BJ (cell line): ENCODE measurements around the gene BTBD18. TPM values are rescaled to one million over a fixed set of nuclear protein-coding genes. Genes with fewer than 3 reads are reported as not detected.

Experiments
- CTCF ChIA-PET: fragments of 350-600 bp; formaldehyde crosslinking; extraction: SDS; loops from one replicate; lab custom pipeline; 2021; ENCODE audit warnings: antibody characterized with exemption, inconsistent platforms; lab: Yijun Ruan, JAX
- POLR2A ChIA-PET: fragments of 300-600 bp; sonication (Branson Sonifier 250); formaldehyde crosslinking; extraction: SDS; loops from one replicate; lab custom pipeline; 2021; ENCODE audit warnings: antibody characterized with exemption; lab: Charles Lee
- DNase-seq: peaks from one replicate; pipeline ENCODE4 v3.0.0-alpha.2; 2011; ENCODE audit warnings: low read depth
- H3K27me3 ChIP-seq: 2 replicates; pipeline ENCODE4 v1.6.0; 2011; ENCODE audit warnings: low read length; ENCODE audit not compliant: control insufficient read depth, insufficient read depth
- H3K36me3 ChIP-seq: 2 replicates; pipeline ENCODE4 v1.5.1; 2011; ENCODE audit warnings: low read length; ENCODE audit not compliant: control insufficient read depth, insufficient read depth
- H3K4me3 ChIP-seq: 2 replicates; pipeline ENCODE4 v1.5.1; 2011; ENCODE audit warnings: low read depth, mild to moderate bottlenecking, control low read depth, low read length
- polyA plus RNA-seq: library from polyadenylated mRNA; depleted of rRNA; stranded (reverse); fragments of >200 nt; gene quantifications from 2 replicates; pipeline ENCODE4 v1.2.3, GENCODE V29; 2011; rRNA removed
- small RNA-seq: library from RNA; depleted of rRNA; stranded (forward); fragments of <200 nt; gene quantifications from one replicate; pipeline ENCODE3, GENCODE V24; 2012; ENCODE audit warnings: low replicate concordance, low read depth; ENCODE audit not compliant: insufficient read length
- TF ChIP-seq, protein P1 (sequence below): IDR thresholded peaks from 2 replicates; pipeline ENCODE4 v1.5.1; 2011; ENCODE audit warnings: low read depth, mild to moderate bottlenecking, control low read depth, inconsistent platforms, low read length, moderate library complexity; ENCODE audit not compliant: insufficient read depth

The BTBD18 gene
- polyA plus RNA-seq, 1 experiment, result not detected

DNA sequence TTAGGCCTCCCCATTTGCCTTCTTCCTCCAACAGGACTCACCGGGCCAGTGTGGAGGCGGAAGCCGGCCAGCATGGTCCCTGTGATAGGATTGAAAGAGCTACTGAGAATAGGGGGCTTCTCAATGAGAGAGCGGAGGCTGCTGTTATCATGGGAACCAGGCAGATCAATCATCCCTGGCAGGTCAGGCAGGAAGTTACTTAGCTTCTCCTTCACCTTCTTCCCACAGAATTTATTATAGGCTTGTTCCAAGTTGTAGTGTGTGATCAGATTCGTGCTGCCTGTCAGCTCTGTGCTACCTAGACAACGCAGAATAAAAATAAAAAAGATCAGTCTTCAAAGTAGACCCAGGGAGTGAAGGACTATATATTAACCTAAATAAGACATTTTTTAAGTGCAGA, 46.7 kb downstream of the BTBD18 start:
- Histone ChIP-seq H3K27me3 (no peaks in the 10 kb centered on the region), H3K36me3 (peaks cover 14% of the 10 kb centered on the region), H3K4me3 (no peak overlapping the region)
- ChIA-PET CTCF (interaction anchor here (1.2 to 2.7 kb wide), 2 partner anchors 96 to 249 kb away, joined by 3 to 6 read pairs; no protein-coding TSS in a partner anchor), POLR2A (no interaction called here)
- no peak for DNase-seq
- TF ChIP-seq, protein P1, sequence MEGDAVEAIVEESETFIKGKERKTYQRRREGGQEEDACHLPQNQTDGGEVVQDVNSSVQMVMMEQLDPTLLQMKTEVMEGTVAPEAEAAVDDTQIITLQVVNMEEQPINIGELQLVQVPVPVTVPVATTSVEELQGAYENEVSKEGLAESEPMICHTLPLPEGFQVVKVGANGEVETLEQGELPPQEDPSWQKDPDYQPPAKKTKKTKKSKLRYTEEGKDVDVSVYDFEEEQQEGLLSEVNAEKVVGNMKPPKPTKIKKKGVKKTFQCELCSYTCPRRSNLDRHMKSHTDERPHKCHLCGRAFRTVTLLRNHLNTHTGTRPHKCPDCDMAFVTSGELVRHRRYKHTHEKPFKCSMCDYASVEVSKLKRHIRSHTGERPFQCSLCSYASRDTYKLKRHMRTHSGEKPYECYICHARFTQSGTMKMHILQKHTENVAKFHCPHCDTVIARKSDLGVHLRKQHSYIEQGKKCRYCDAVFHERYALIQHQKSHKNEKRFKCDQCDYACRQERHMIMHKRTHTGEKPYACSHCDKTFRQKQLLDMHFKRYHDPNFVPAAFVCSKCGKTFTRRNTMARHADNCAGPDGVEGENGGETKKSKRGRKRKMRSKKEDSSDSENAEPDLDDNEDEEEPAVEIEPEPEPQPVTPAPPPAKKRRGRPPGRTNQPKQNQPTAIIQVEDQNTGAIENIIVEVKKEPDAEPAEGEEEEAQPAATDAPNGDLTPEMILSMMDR, result no peak

DNA sequence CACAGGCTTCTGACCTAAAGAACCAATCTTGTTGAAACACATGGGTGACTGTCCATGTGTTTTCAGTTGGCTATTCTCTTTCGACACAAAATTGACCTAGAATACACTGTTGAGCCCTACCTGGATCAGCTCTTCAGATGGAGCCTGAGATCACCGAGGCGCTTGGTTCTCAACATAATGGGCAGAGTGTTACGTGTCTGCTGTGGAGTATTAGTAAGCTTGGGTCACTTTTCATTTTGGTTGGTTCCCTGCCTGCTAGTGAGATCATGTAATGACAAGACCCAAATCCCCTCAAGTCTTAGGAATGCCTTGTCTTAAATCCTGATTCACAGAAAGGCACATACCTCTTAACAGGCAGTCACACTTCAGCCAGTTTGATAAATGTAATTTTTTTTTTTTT, 48.3 kb downstream of the BTBD18 start:
- H3K27me3 ChIP-seq, result no peaks in the 10 kb centered on the region
- TF ChIP-seq, protein P1, result no peak
- peaks cover 21% of the 10 kb centered on the region for H3K36me3 ChIP-seq
- no peak for DNase-seq
- no peak overlapping the region for H3K4me3 ChIP-seq
- ChIA-PET POLR2A (no interaction called here), CTCF (interaction anchor here (0.8 to 1.8 kb wide), 2 partner anchors 41 to 97 kb away, joined by 3 to 4 read pairs; no protein-coding TSS in a partner anchor)

DNA sequence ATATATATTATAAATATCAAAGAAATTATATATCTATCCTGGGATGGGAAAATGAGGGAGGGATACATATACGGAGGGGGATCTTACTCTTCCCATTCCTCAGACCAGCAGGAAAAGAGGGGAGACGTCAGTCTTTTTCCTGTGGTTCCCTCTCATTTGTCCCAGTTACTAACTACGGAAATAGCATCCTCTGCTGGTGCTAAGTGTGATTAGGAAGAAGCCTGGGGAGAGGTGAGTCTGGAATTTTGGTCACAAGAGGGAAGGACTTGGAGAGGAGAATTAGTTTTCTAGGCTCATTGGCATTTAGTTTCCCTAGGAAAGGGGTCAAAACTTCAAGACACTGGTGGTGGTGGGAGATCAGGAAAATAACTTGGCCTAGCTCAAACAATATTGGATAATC, 51.2 kb downstream of the BTBD18 start:
- TF ChIP-seq, protein P1, result no peak
- CTCF ChIA-PET, result interaction anchor here (0.6 kb wide), 1 partner anchor 61 kb away, joined by 3 read pairs; the partner anchor contains the start of gene CTNND1
- no peak overlapping the region for H3K4me3 ChIP-seq
- POLR2A ChIA-PET, result no interaction called here
- H3K27me3 ChIP-seq, result no peaks in the 10 kb centered on the region
- H3K36me3 ChIP-seq, result peaks cover 29% of the 10 kb centered on the region
- no peak for DNase-seq

DNA sequence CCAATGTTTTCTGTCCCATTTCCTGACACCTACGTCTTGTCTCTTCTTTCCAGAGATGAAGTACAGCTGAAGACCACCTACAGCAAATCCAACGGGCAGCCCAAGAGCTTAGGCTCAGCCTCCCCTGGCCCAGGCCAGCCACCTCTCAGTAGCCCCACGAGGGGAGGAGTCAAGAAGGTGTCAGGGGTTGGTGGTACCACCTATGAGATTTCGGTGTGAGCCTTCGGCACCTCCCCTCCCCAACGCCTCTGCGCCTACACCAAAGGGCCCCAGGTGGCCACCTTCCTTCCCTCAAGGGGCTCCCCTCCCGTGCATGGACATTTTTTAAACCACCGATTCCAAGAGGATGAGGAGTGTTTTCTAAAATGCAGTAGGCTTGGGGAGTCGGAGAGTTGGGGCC, 51.8 kb downstream of the BTBD18 start:
- H3K27me3 ChIP-seq, result no peaks in the 10 kb centered on the region
- TF ChIP-seq, protein P1, result no peak
- no peak for DNase-seq
- H3K4me3 ChIP-seq, result no peak overlapping the region
- POLR2A ChIA-PET, result interaction anchor here (0.5 kb wide), 1 partner anchor 22 kb away, joined by 17 read pairs; no protein-coding TSS in a partner anchor
- CTCF ChIA-PET, result interaction anchor here (0.9 kb wide), 1 partner anchor 34 kb away, joined by 3 read pairs; no protein-coding TSS in a partner anchor
- H3K36me3 ChIP-seq, result peaks cover 30% of the 10 kb centered on the region

DNA sequence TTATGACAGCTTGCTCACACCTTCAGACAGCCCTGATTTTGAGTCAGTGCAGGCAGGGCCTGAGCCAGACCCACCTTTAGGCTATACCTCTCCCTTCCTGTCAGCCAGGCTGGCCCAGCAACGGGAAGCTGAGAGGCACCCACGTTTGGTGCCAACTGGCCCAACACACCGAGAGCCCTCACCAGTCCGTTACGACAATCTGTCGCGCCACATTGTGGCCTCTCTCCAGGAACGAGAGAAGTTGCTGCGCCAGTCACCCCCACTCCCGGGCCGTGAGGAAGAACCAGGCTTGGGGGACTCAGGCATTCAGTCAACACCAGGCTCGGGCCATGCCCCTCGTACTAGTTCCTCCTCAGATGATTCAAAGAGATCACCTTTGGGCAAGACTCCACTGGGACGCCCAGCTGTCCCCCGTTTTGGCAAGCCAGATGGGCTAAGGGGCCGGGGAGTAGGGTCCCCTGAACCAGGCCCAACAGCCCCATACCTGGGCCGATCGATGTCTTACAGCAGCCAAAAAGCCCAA, 52.7 kb downstream of the BTBD18 start:
- Histone ChIP-seq H3K36me3 (peaks cover 25% of the 10 kb centered on the region), H3K4me3 (no peak overlapping the region), H3K27me3 (no peaks in the 10 kb centered on the region)
- POLR2A ChIA-PET, result no interaction called here
- TF ChIP-seq, protein P1, result no peak
- CTCF ChIA-PET, result interaction anchor here (0.9 to 1.5 kb wide), 3 partner anchors 11 to 102 kb away, joined by 3 to 4 read pairs (median 3); no protein-coding TSS in a partner anchor
- no peak for DNase-seq

Small RNAs within 50 kb of the gene (small RNA-seq; reads per million reads assigned to genes)
- gene AP001931.1 (not detected), gene TMX2-CTNND1 (not detected)

Other genes with a start within 250 kb of the BTBD18 start
- gene SLC43A1, start 236.1 kb downstream of the BTBD18 start, polyA plus RNA-seq, result 11.8 and 23.4 TPM in 2 replicates
- 90.5 and 91.7 TPM in 2 replicates for gene TIMM10, start 221.1 kb downstream of the BTBD18 start, polyA plus RNA-seq
- not detected in 2 replicates for gene SMTNL1, start 214.2 kb downstream of the BTBD18 start, polyA plus RNA-seq
- 57.3 and 67.0 TPM in 2 replicates for gene UBE2L6, start 184.1 kb downstream of the BTBD18 start, polyA plus RNA-seq
- gene SERPING1, start 154.1 kb downstream of the BTBD18 start, polyA plus RNA-seq, result 92.4 and 119 TPM in 2 replicates
- 0.26 TPM in 2 replicates for gene YPEL4, start 101.9 kb downstream of the BTBD18 start, polyA plus RNA-seq
- gene CLP1, start 94.1 kb downstream of the BTBD18 start, polyA plus RNA-seq, result 19.0 and 19.6 TPM in 2 replicates
- gene ZDHHC5, start 83.7 kb downstream of the BTBD18 start, polyA plus RNA-seq, result 61.4 and 76.7 TPM in 2 replicates
- gene MED19, start 39.6 kb downstream of the BTBD18 start, polyA plus RNA-seq, result 25.9 and 28.4 TPM in 2 replicates
- gene TMX2, start 39.2 kb downstream of the BTBD18 start, polyA plus RNA-seq, result 96.7 and 116 TPM in 2 replicates
- 50.7 and 68.3 TPM in 2 replicates for gene SELENOH, start 10.3 kb downstream of the BTBD18 start, polyA plus RNA-seq
- 145 and 286 TPM in 2 replicates for gene CTNND1, start 10.0 kb upstream of the BTBD18 start, polyA plus RNA-seq